Fibroblast of peridontal ligament (primary cell): ENCODE results near the gene DNAH12.
"Not testable (repeated sequence)": the region's sequence is repeated elsewhere in the genome, so short reads cannot be mapped to it uniquely, and the experiment has no call there.

Experiments used
- DNase-seq: peaks from one replicate; pipeline ENCODE4 v3.0.0-alpha.2; 2010; ENCODE audit errors: extremely low read depth

The DNAH12 gene

DNA sequence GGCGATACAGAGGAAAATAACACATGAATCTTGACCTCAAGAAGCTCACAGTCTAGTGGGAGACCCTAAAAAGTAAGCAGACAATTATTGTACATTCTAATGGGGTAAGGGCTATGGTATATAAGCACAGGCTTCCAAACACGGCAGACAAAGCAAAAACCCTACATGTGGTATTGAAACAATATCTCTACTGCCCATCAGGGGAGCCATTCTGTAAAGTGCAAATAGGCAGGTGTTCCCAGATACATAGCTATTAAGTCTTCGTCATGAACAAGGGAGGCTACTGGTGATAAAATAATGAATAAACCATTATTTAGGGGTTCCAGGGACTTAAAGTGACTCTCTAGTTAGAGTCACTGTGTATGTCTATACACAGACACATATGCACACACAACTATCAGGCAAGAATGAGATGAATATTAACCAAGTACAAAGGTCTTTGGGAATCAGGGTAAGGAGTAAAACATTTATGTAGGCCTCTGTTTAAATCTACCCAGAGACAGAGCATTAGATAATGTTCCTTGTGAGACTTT lies 213.0 kb downstream of the DNAH12 start:
- no peak for DNase-seq

DNA sequence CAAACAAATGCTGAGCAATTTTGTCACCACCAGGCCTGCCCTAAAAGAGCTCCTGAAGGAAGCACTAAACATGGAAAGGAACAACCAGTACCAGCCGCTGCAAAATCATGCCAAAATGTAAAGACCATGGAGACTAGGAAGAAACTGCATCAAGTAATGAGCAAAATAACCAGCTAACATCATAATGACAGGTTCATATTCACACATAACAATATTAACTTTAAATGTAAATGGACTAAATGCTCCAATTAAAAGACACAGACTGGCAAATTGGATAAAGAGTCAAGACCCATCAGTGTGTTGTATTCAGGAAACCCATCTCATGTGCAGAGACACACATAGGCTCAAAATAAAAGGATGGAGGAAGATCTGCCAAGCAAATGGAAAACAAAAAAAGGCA lies 217.6 kb downstream of the DNAH12 start:
- DNase-seq = not testable (repeated sequence)

DNA sequence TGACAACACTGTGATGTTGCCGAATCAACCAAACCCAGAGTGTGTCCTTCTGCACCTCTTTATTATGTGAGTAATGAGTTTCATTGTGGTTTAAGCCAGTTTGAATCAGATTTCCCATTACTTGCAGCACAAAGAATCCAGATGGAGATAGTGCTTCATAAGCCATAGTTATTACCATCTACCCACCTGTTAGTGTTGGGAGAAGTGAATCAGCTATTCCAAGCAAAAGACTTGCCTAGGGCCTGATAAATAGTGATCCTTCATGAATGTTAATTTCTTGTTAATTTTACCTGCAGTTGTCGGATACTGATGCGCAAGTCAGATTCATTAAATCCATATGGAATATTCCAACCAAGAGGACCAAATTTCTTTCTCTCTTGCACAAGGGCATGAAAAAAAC lies 229.9 kb downstream of the DNAH12 start:
- no peak for DNase-seq

DNA sequence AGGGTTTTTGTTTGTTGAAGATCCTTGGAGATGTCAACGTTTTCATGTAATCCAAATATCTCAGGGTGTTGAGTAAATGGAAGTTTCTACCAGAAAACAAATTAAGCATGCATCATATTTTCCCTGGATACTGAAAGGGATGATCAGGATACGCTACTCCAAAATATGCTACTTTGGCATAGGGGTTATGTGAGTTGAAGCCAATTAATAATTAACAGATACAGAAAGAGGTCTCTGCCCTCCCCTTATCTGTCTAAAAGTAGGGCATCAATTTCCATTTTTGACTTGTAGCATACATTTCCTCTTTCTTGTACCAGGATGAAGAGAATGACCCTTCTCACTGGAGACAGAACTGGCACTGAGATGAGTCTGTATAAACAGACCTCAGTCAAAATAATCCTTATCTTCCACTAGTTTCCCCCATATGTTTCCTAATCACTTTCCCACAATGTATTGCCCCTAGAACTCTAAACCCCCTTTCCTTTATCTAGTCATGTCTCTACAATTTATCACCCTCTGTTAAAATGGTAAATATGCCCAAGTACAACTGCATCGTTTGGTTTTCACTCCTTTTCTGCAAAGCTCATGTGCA lies 234.3 kb downstream of the DNAH12 start:
- DNase-seq = no peak

DNA sequence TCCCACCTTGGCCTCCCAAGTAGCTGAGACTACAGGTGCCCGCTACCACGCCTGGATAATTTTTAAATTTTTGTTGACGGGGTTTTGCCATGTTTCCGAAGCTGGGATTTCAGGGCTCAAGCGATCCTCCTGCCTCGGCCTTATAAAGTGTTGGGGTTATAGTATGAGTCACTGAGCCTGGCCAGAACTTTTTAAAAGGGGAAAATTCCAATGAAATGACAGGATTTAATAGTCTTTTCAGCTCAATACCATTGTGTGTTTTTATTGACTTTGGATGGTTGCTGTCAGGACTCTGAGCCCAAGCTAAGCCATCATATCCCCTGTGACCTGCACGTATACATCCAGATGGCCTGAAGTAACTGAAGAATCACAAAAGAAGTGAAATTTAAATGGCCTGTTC lies 240.6 kb downstream of the DNAH12 start:
- DNase-seq = not testable (repeated sequence)

DNA sequence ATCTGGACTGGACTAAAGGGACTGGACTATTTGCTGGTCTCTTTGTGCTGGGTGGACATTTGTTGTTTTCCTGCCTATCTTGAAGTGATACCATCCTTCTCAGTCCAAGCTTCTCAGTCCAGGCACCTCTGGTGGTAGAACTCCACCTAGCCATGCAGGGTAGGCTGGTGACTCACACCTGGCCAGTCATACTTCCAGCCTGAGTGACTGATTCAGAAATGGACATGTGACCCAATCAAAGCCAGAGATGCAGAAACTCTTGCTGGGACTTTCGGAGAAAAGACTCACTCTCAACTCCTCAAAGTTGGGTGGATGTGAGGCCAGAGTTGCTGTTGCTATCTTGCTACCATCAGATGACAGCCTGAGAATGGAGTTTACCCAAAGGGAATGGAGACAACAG lies 246.1 kb downstream of the DNAH12 start:
- no peak for DNase-seq

DNA sequence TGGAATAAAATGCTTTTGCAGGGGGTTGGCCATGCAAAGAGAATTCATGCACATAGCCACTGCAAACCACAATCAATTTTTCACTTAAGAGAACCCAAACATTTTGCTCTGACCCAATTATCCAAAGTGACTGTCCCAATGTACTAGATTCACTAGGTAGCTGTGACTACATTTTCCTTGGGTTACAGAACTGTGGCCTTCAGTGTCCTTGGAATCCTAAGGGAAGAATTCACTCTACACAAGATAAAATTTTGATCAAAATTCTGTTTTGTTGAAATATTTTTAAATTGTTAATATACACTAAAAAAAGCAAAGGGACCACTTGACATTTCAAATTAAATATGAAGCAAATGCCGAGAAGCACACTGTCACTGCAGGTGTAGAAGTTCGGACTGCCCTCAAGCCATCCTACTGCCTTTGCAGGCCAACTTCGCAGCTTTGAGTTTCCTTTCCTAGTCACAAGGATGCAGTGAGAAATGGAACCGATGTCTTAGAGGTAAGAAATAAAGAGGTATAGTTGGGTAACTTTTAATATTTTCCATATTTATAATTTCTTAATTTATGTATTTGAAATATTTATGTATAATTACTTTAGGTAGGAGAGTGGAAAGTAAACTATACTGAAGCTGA lies 251.1 kb downstream of the DNAH12 start:
- DNase-seq = no peak

DNA sequence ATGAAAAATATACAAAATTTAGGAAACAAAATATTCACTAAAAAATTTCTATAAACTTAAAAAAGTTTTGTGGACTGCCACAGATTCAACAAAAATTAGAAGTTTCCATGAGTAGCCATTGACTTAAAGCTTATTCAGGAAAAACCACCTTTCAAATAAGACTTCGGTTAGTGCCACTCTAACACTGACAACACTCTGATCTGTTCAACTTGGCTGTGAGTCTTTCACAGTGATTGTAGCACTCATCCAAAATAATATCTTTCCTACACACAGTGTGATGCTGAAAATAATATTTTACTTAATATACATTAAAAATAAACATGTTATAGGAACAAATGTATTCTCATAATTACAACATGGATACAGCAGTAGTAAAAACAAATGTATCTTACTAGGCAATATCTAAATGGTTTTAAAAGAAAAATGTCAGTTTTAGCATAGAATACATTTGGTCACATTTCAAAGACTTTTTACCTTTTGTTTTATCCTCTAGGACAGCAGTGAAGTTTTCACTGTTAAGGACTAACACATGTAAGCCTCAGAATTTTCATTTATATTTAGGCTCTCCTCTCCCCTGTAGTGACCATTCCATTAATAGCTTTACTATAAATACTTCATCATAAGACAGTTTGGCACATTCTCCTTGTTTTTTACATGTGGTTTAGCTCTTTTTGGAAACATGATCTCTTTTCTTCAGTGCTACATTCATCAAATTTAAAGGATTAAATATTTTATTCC lies 251.8 kb downstream of the DNAH12 start, which contains the start of gene ASB14:
TSS of gene ASB14 (minus strand) at position 527 of the 738 bp plus-strand sequence. CDS start 652 bp downstream, outside the sequence.
- DNase-seq = no peak

DNA sequence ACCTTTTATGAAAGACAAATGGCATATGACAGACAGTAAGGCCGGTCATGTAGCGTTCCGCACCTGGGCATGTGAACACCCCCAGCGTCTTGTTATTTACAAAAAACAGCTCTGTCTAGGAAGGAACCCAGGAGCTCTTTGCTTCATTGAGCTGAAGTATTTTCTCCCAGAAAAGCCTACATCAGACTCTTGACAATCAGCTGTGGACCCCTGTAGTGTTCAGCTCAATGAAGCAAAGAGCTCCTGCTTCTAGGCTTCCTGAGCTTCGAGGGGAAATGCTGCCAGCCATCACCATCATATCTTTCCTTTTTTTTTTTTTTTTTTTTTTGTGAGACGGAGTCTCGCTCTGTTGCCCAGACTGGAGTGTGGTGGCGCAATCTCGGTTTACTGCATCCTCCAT lies 255.7 kb downstream of the DNAH12 start:
- DNase-seq = no peak

DNA sequence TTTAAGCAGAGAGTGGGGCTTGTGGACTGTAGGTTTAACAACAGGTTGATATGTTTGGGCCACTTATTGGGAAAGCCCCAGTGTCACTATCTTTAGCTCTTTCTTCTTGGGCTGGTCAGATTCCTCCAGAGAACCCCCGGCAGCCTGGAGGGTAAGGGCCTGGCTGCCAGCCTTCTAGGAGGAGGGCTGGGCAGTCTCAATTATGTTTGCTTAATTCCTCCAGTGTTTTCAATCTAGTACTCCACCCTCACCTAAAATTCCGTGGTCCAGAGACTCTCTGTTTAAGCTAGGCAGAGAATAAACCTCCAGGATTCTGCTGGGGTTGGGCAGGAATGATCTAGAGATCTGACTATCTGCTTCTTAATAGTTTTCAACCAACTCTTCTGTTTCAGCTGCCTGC lies 256.9 kb downstream of the DNAH12 start:
- no peak for DNase-seq

DNA sequence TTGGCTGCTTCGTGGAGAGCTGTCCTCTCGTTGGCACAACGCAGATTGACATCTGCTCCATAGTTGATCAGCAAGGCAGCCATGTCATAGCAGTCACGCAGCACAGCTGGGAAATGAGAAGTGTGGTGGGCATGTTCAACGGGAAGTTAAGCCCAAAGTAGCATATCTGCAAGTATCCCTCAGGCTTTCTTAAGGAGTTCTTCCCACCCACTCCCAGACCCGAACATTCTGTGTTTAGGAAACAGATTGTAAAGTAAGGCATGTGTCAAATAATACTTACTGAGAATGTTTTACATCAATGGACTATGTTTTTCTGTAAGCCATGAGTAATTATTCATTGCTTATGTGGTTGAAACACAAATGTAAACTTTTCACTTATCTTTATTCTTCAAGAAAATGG lies 260.8 kb downstream of the DNAH12 start:
- no peak for DNase-seq

DNA sequence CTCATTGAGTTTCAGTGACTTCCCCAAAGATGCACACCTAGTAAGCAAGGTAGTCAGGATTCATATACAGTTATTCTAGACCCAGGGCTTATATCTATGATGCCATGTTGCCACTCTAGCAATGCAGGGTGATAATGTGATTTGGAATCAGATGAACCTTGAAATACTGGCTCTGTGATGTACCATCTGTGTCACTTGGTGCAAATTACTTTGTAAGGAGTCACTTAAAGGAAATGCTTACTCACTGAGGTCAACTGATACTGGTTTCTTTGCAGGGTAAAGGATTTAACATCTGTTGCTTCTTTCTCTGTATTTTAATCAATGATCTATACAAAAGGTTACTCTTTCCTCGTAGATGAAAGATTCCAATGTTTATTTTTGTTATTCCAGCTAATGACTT lies 262.4 kb downstream of the DNAH12 start:
- DNase-seq = peak; percentile 17

DNA sequence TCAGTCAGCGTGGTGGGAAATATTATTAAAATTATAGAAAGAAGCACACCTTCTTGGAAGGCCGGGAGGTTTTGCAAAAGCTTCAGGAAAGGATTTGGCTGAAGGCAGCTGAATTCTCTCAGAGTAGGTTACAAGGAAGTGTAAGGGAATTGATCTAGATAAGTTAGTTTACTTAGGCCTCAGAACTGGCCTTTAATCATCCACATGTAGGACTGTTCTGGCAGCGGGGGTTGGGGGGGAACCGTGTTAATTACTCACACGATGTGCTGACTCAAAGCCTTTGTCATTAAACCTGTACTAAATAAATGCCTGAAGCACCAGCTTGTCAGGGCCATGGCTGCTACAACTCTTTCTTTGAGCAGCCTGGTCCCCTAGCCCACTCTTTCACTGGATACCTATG lies 264.5 kb downstream of the DNAH12 start:
- DNase-seq = no peak

DNA sequence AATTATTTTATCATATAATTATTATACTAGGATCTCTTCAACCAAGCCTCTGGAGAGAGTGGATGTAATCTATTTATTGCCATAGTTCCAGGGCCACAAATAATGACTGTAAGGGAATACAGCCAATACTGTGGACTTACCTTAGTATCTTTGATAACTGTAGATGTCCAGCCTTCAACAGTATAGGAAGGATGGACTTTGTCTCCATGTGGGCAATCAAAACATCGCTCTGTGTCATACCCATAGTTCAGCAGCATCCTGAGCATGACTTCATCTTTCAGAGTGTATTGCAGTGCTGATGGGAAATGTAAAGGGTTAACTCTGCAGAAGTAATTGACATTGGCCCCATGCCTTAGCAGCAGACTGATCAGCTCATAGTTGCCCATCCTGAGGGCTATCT lies 265.9 kb downstream of the DNAH12 start:
- DNase-seq = no peak

DNA sequence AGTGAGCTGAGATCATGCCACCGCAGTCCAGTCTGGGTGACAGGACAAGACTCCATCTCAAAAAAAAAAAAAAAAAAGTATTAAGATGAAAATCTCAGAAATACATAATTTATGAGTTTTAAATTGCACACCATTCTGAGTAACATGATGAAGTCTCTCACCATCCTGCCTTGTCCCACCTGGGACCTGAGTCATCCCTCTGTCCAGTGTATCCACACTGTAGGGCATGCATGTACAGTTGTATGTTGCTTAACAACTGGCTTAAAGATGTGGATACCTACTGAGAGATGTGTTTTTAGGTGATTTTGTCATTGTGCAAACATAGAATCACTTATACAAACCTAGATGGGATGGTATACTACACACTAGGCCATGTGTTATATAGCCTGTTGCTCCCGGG lies 268.8 kb downstream of the DNAH12 start:
- no peak for DNase-seq

DNA sequence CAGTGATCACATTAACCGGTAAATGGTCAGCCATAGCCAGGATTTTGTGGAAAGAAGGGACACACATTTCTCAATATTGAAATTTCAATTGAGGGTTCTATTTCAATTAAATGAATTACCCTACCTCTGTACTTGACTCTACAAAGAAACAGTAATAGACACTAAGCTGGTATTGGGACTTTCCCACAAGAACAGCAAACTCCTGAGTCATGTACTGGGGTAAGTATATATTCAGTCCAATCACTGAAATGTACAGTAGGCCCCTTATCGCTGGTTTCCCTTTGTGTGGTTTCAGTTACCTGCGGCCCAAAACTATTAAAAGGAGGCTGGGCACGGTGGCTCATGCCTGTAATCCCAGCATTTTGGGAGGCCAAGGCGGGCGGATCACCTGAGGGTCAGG lies 269.3 kb downstream of the DNAH12 start:
- no peak for DNase-seq

DNA sequence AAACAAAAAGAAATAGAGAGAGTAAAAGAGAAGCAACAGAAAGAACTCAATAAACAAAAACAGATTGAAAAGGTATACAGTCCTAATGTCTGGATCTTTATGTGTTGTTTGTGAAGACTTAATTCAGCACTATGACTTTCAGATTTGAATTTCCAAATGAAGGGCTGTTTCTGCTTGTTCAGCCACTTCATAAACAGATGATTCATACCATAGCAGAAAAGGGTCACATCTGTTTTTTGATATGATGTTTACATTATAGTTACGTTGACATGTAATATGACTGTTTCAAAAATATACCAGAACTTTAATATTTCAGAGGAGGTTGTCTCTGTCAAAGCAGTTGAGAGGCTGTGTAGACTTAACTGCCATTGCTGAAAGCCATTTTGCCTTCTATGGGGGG lies 275.7 kb downstream of the DNAH12 start:
- DNase-seq = peak; percentile 43

DNA sequence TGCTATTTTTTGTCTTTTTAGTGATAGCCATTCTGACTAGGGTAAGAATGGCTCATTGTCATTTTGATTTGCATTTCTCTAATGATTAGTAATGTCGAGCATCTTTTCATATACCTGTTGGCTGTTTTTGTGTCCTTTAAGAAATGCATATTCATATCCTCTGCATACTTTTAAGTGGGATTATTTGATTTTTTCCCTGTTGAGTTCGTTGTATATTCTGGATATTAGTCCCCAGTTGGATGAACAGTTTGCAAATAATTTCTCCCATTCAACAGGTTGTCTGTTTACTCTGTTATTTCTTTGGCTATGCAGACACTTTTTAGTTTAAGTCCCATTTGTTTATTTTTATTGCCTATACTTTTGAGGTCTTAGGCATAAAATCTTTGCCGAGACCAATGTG lies 282.2 kb downstream of the DNAH12 start:
- no peak for DNase-seq

DNA sequence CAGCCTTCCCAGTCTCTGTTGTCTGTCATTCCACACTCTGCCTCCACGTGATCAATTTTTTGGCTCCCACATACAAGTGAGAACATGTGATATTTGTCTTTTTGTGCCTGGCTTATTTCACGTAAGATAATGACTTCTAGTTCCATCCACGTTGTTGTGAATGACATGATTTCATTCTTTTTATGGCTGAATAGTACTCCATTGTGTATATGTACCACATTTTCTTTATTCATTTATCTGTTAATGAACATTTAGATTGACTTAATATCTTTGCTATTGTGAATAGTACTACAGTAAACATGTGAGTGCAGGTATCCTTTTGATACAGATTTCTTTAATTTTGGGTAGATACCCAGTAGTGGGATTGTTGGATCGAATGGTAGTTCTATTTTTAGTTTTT lies 283.0 kb downstream of the DNAH12 start:
- DNase-seq = no peak

DNA sequence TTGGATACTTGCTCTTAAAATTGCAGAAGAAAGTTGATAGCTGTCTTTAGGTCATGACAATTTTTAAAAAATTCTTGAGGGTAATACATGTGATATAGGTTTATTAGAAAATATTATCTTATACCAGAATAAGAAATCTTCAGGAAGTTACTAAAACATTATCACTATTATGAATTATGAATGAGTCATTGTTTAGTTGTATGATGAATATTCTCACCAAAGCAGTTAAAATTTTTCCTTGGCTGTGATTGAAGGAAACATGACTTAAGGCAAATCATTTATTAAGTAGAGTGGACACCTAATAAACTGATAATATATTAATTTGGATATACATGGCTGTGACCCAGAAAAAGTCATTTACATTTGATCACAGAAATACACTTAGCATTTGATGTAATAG lies 286.5 kb downstream of the DNAH12 start:
- no peak for DNase-seq

DNA sequence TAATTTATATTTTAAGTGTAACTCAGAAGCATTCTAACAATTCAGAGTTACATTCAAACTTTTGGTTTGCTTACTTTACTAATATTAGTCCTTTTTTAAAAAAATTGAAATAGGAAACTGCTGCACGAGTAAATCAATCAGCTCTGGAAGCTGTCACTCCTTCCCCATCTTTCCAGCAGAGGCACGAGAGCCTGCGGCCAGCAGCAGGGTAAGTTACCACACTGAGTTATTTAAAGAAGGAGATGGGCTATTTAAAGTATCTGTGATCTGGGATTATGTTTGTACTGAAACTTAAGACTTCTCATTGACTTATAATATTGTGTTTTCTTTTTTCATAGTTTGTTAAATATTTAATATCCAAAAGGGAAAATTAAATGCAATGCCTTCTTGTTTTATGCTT lies 287.3 kb downstream of the DNAH12 start:
- DNase-seq = no peak

DNA sequence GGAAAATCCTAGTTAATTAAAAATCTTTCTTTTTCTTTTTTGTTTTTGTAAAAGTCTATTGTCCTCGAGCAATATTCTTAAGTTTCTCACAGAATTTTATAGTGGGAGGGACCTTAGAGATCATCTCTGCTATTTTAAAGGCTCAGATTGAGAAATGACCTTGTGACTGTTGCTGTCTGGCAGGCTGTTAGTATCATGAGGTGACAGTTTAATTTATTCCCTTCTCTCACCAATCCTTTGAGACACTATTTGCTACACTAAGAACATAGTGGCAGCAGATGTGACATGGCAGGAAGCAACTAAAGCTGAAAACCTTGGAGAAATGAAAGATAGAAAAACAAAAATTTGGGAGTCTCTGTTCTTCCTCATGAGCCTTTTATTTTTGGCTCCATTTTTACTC lies 291.7 kb downstream of the DNAH12 start:
- DNase-seq = no peak

DNA sequence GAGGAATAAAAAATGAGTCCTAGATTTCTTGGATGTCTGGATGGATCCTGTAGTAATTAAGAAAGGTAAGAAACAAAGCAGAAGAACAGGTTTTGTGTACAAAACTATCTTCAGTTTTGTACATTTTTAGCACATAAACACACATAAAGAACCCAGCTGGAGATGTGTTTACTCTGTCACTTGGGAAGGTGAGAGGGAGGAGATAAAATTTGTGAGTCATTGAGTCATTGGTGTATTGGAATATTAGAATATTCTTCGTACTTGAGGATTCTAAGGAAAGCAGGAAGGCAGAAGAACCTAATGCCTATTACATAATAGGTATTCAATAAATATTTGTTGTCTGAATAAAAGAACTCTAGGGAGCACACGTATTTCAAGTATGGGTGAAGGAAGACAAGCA lies 299.2 kb downstream of the DNAH12 start:
- no peak for DNase-seq
